HG03103 (cell line): Measurements from ENCODE around the gene GGA1.

Experiments
- ATAC-seq: cut with Tn5 transposase; IDR thresholded peaks from one replicate; pipeline ENCODE4 v1.9.1; 2021; ENCODE audit warnings: low read depth; ENCODE audit not compliant: unreplicated experiment

GGA1 gene

DNA sequence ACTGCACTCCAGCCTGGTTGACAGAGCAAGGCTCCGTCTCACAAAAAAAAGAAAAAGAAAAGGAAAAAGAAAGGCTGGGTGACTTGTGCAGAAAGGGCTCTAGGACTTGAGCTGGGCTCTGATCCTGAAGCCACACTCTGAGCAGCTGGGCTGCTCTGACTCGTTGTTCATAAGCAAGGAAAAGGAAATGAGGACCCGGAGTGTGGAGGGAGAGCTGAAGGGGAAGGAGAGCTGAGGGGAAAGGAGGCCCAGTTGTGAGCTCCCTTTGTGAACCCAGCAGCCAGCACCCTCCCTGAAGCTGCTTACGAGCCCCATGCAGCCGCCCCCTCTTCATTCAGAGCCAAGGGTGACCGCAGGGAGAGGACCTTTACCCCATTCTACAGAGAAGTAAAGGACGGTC lies 18.5 kb downstream of the GGA1 start:
- ATAC-seq, result no peak

DNA sequence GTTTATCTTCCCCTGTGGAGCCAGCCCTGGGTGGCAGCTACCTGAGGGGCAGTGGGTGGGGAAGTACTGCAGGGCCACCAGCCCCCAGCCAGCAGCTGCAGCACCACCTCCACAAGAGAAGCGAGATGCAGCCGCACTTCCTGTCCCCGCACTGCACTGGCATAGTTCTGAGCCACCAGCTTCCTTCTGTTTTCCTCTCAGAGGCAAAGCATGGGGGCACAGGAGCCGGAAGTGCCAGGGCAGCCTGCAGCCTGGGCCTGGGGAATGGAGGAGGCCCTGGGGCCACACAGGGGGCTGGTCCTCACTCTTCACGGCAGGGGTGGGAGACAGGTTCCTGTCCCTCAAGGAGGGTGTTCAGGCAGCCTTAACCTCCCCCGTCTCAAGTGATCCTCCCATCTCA lies 18.9 kb downstream of the GGA1 start:
- ATAC-seq, result no peak

DNA sequence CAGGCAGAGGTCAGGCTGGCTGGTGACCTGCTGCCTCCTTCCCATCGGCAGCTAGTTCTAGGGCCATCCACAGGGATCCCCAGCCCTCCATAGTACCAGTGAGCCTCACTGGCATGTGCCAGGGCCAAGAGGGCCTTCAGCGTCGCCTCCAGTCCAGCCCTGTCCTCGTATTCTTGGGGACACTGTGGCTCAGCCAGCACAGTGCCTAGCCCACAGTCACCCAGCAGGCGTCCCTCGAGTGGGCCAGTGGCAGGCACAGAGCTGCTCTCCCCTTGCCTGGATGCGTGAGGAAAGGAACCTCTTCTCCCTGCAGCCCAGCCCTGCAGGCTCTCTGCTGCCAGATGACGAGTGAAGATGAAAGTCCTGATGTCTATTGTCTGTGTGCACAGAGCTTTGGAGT lies 20.2 kb downstream of the GGA1 start:
- ATAC-seq, result no peak

DNA sequence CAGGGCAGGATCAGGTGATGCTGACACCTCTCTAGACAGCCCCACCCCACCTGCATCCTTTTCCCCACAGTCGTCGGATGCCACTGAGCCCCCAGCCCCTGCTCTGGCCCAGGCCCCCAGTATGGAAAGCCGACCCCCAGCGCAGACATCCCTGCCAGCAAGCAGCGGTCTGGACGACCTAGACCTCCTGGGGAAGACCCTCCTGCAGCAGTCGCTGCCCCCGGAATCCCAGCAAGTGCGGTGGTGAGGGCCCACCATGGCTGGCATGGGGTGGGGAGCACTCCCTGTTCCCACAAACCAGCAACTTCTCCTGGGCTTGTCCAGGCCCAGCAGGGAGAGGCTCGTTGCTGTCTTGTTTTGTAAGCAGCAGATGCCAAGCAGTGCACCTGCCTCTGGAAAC lies 21.3 kb downstream of the GGA1 start:
- ATAC-seq, result no peak

DNA sequence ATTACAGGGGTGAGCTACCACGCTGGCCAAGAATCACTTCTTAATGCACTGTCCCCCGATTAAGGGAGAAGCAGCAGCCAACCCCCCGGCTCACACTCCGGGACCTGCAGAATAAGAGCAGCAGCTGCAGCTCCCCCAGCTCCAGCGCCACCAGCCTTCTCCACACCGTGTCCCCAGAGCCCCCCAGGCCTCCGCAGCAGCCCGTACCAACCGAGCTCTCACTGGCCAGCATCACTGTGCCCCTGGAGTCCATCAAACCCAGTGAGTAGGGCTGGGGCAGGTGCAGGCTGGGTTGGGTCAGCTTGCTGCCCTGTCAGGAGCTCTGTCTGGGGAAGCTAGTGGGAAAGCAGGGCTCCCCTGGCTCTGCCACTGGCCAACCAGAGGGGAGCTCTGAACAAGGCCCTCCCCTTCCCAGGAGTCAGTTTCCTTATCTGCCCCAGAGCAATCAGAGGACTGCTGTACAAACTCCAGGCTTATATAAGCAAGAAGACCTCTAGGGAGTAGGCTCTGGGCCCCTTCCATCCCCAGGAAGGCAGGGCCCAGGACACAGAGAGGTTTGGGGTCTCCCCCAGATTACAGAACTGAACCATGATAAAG lies 22.3 kb downstream of the GGA1 start:
- no peak for ATAC-seq

DNA sequence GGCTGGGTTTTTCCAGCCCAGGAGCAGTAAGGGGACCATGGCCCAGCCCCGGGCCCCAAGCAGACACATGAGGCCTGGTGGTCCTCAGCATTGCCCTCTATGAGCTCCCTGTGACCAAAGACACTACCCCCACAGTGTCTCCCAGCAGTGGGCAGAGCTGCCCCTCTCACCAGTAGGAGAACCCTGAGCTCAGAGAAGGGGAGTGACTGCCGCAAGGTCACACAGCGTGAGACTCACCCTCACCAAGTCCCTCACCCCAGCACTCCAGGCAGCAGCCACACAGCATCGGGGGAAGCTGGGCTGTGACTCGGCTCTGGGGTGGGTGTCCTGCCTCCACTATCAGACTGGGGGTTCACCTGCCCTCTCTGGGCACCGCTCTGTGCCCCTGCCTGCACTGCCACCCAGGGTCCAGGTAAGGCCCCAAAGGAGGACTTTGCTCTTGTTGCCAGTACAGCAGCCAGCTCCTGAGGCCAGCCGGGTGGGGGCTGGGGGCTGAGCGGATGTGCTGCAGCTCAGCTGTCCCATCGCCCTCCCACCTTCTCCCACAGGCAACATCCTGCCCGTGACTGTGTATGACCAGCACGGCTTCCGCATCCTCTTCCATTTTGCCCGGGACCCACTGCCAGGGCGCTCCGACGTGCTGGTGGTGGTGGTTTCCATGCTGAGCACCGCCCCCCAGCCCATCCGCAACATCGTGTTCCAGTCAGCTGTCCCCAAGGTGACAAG lies 23.0 kb downstream of the GGA1 start:
- ATAC-seq, result no peak

DNA sequence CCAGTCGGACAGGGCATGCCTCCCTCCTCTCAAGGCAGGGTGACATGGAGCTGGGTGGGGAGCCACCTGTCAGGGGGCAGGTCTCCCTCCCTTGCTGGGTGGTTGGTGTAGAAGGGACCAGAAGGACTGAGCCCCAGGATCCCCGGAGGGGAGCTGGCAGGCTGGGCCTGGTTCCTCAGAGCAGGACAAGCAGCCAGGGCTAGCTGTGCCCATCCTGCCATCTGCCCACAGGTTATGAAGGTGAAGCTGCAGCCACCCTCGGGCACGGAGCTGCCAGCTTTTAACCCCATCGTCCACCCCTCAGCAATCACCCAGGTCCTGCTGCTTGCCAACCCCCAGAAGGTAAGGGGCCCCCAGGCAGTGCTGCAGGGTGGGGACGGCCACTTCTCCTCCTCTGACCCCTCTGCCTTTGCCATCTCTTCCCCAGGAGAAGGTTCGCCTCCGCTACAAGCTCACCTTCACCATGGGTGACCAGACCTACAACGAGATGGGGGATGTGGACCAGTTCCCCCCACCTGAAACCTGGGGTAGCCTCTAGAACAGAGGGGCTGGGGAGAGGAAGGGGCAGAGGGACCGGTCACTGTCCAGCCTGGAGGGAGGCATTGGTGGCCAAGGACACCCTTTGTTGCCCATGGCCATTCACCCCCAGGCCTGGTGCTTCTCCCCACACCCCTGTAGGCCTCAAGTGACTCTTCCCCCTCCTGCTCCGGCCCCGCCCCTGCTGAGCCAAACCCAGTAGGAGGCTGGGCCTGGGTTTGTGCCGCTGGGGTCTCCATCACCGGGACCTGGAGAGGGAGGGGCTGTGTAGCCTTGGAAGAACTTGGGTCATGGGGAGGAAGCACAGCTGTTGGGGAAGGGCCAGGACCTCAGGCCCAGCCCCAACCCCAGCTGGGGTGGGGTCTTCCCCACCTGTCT lies 23.8 kb downstream of the GGA1 start:
- ATAC-seq, result peak; percentile 4

DNA sequence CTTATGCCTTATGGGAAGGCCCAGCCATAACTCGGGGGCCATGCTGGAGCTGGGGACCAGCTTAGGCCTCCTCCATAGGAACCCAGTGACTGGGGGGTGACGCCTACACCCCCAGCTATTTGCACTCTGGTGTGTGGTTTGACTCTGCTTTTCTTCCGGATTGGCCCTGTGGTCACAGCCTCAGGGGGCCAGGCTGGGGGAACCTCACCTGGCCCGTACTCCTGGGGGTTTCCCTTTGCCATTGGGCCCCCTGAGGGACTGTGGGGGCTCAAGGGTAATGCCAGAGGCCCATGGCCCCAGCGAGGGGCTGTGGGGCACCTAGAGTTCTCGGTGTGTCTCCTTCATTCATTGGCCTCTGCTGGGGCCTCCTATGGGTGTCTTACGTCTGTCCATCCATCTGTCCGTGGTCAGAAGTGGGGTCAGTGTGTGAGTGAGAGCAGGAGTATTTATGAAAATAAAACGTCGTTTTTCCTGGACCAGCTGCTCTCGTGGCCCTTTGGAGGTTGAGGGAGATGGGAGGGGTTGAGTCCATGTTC lies 24.5 kb downstream of the GGA1 start:
- ATAC-seq, result peak; percentile 56

DNA sequence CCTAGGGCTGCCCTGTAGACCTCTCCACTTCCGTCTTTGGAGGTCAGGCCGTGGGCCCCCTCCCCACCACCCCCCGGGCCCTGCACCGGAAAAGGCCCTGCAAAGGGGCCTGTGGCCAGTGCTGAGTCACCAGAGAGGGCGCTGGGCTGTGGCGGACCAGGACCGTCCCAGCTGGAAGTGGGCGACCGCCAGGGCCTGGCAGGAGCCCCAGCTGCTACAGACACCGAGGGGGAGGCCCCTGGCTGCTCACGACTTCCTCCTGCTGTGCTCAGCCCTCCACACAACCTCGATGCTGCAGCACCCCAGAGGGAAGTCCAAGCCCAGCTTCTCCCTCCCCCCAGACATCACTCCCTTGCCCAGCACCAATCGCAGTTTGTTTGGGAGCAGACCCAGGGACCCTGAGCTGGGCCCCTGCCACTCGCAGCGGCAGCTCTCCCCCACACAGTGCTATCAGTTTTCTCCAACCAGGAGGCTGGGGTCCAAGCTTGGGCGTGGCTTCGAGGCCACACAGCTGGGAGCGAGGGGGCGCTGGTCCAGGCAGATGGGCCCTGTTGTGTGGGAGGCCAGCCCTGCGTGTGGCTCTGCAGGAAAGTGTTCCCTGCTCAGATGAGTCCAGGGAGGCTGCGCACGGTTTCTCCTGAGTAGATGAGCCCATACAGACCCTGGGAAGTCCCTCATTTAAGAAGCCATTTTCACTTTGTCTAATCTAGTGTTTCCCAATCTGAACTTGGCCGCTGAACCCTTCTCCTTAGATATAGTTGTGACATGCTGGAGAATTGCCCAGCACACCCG lies 25.2 kb downstream of the GGA1 start:
- ATAC-seq, result peak; percentile 42

DNA sequence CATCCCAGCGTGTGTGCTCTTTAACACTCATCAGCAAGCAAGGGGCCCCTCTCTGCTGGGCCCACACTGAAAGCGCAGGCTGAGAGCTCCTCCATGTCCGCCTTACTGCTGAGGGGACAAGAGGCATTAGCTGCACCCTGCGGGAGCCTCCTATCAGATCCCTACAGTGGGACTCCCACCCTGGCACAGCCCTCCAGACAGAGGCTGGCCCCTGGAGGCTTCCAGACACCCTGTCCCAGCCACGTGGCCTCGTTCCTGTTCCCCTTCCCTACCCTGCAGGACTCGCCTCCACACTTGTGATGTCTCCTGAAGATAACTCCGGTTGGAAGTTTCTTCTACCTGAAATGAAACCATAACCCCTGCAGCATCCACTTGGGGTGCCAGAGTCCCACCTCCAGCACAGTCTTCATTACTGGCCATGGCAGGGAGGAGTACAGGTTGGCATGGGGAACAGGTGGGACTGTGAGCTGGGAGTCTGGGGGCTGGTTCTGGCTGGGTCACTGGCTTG lies 25.8 kb downstream of the GGA1 start:
- ATAC-seq, result no peak

DNA sequence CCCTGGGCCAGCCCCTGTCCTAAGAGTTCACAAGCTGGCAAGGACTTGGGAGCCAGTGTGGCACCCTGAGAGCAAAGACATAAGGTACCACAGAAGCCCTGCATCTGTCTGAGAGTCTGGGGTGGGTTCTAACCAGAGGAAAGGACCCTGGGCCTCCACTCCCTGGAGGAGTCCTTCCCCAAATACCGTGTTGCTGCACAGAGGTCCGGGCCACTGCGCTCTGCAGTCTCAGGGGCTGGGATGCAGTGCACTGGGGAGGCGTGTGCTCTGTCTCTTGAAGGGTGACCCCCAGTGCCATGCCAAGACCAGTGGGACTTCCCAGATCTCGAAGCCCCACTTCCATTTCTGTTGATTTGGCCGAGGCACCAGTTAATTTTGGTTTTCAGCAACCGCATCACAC lies 26.5 kb downstream of the GGA1 start:
- ATAC-seq, result no peak

DNA sequence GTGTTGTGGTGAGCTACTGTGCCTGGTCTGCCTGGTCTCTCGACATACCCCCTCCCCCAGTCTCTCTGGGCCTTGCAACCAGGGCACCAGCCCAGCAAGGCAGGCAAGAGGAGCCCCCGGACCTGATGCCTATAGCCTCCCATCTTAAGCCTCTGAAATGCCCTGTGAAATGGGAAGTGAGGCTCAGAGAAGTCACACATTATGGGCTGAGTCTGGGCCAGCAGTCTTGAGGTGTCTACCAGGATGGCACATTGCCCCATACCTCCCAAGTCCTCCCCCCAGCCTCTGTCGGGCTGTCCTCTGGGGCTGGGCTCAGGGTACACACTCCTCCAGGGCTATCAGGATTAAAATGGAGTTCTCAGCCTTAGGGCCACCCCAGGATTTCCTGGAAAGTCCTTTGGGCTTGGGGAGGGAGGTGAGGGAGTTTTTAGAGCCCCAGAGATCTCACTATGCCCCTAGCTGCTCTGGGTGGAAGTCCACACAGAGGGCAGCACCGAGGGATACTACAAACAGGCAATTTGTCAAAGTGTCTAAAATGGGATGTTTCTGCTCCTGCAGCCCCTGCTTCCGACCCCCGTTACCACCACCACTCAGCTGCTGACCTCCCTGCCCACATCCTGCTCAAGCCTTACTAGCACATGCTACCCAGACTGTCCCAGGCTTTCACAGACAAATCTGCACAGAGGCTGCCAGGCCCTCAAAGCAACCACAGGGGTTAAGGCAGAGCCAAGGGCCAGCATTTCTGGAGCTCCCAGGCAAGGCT lies 27.7 kb downstream of the GGA1 start:
- ATAC-seq, result no peak

DNA sequence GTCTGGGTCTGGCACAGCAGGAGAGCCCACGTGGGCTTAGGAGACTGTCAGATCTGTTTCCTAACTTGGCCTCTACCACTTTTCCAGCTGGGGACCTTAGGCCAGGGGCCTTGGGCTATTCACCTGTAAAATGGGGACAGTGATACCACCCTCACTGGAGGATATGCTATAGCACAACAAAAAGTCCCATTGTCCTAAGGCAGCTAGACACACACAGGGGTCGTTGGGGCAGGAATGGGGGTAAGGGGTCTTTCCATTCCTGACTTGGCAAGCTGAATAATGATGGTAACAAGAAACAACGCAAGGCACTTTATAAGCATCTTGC lies 28.3 kb downstream of the GGA1 start:
- ATAC-seq, result no peak

DNA sequence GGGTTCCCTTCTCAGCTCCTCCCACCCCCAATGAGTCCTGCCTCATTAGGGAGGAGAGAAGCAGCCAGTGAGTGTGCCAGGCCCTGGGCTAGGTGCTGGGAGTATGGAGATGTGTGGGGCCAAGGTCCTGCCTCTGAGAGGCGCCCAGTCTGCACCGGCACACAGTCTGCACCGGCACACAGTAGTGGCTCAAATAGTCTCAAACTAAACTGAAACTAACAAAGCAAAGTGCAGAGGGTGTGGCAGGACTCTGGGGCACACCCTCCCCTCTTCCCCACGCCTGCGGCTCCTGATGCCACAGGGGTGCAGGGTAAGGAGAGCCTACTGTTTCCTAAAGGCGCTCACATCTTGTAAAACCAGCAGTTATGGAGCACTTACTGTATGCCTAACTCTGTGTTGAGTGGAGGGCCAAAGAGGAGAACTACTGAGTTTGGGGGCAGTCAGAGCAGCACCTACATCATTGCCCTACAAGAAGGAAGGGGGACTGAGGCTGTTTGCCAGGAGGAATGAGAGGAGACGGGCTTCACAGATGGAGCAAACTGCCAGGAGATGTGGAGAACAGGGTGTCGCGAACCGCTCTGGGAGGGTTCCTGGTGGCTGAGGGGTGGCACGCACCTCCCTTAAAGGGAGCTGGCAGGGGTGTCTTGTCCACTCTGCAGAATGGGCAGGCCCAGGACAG lies 29.9 kb downstream of the GGA1 start:
- no peak for ATAC-seq

DNA sequence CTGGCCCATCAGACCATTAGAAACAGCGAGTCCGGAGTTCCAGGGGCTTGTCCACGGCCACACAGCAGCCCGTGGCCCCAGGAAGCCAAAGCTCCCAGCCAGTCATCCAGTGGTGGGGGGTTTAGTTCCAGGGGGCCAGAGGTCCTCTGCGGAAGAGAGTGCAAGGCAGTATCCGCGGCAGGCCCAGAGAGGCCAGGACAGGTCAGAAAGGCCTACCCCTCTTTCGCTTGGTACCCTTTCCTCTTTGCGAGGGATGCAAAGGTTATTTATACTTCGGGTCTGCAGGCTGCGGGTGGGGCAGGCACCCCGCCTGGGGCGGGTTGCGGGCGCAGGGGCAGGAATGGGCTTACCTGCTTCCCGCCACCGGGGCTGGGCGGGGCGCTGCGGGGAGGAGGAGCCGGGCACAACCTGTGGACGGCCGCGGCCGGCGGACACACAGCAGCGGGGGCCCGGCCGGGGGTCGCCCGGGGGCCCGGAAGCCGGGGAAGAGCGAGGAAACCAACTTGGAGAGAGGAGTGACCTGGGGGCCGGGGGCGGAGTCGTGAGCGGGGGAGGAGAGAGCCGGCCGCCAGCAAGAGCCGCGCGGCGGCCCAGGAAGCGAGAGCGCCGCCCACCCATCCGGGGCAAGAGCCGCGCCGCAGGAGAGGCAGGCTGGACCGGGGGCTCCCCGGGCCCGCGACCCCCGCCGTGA lies 30.6 kb downstream of the GGA1 start, which contains the start of gene SH3BP1:
Gene SH3BP1, plus strand, starts transcription at position 600 of the 691 bp plus-strand sequence. CDS start 119 bp downstream, outside the sequence.
- no peak for ATAC-seq

DNA sequence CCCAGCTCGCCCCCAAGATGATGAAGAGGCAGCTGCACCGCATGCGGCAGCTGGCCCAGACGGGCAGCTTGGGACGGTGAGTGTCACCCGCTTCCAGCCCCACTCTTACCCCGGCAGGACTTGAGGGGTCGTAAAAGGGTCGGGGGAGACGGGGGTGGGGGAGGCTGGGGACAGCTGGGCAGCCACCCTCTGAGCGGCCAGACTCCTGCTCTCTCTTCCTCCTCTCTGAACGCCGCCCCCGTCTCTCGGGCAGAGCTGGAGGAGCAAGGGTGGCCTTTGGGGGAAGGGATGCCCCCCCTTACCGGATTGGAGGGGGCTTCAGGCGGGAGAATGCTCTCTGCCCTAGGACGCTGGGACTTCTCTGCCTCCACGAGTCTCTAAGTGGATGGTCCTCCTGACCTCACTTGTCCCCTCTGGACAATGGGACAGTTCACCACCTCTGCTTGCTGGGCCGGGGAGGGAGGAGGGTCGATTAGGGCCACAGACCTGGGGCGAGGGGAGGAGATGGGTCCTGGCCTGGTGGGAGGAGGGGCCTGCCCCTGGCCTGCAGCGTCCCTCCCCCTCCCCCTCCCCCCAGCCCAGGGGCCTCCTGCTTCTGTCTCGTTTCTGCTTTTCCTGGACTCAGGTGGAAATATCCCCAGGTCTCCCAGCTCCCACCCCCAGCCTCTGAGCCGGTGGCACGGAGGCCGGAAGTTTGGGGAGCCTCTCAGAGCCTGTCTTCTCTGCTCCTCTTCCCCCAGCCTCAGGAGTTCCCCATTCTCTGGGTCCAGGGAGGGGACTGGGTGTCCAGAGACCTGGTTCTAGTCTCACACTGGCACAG lies 31.3 kb downstream of the GGA1 start:
- no peak for ATAC-seq
